HG03066 (cell line): ENCODE results near the gene HSPB2.
"Not testable (repeated sequence)": the region's sequence is repeated elsewhere in the genome, so short reads cannot be mapped to it uniquely, and the experiment has no call there.

Experiments used
- ATAC-seq: cut with Tn5 transposase; IDR thresholded peaks from one replicate; pipeline ENCODE4 v1.9.1; 2021; ENCODE audit warnings: low read depth; ENCODE audit not compliant: unreplicated experiment

Gene HSPB2

DNA sequence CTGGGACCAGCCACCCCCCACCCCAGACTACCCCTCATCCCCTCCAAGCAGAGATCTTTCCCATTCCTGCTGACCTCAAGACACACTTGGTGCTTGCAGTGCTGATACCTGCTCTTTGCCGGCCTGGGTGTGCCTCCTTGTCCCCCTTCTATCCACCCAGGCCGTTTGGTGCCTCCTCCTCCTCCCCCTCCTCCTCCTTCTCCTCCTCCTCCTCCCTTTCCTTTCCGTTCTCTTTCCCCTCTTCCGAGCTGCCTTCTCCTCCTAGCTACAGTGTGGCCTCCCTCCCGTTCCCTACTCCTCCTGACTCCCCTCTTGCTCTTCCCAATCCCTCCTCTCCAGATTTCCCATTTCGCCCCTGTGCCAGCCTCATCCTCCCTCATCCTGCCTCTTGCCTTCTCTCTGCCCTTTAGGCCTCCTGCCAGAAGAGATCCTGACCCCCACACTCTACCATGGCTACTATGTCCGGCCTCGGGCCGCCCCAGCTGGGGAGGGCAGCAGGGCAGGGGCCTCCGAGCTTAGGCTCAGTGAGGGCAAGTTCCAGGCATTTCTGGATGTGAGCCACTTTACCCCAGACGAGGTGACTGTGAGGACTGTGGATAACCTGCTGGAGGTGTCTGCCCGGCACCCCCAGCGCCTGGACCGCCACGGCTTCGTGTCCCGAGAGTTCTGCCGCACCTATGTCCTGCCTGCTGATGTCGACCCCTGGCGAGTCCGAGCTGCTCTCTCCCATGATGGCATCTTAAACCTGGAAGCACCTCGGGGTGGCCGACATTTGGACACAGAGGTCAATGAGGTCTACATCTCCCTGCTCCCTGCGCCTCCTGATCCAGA is 712 bp downstream of the HSPB2 start:
- ATAC-seq = no peak

DNA sequence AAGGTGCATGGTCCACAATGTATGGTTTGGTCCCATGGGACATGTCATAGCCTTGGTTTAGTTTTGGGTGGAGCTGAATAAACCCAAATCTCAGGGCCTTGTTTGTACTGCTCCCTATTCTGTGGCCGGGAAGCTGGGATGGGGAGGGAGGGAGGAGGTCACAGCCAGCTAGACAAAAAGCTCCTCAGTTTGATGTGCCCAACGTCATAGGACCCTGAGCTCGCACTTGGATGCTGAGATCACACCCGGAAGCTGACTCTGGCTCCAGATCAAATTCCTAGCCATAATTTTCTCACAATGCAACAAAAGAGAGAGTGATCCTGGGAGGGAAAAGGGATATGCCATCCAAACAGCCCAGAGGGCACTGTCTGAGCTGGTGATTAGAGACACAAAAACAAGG is 1.5 kb downstream of the HSPB2 start:
- ATAC-seq = no peak

DNA sequence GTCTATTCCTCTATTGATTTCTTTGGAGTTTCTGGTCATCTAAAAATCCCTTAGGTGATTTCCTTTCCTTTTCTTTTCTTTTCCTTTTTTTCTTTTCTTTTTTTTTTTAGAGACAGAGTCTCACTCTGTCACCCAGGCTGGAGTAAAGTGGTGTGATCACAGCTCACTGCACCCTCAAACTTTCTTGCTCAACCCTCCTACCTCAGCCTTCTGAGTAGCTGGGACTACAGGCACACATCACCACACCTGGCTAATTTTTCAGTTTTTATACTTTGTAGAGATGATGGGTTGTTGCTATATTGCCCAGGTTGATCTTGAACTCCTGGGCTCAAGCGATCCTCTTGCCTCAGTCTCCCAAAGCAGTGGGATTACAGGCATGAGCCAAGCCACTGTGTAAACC is 4.2 kb downstream of the HSPB2 start:
- ATAC-seq = no peak

DNA sequence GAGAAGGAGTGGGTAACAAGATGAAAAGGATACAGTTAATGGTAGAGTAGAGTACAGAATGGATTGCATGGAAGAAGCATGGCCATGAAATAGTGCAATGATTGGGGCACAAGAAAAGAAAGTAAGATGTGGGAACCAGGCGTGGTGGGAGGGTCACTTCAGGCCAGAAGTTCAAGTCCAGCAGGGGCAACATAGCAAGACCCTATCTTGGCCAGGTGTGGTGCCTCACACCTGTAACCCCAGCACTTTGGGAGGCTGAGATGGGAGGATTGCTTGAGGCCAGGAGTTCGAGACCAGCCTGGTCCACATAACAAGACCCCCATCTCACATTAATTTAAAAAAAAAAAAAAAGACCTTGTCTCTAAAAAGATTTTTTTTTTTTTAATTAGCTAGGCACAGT is 4.8 kb downstream of the HSPB2 start:
- ATAC-seq = no peak

DNA sequence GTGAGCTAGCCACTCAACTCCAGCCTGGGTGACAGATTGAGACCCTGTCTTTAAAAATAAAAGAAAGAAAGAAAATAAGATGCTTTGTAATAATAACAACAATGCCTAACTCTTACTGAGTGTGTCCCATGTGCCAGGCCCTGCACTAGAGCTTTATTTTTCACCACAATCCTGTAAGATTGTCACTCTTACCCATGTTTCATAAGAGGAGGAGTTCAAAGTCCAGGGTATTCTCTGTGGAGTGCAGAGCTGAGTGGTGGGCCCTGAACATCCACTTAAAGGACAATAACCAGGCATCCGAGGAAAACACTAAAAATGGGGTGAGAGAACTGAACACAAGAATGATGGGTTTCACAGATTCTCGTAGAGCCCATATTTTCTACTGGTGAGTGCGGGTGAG is 5.3 kb downstream of the HSPB2 start:
- ATAC-seq = no peak

DNA sequence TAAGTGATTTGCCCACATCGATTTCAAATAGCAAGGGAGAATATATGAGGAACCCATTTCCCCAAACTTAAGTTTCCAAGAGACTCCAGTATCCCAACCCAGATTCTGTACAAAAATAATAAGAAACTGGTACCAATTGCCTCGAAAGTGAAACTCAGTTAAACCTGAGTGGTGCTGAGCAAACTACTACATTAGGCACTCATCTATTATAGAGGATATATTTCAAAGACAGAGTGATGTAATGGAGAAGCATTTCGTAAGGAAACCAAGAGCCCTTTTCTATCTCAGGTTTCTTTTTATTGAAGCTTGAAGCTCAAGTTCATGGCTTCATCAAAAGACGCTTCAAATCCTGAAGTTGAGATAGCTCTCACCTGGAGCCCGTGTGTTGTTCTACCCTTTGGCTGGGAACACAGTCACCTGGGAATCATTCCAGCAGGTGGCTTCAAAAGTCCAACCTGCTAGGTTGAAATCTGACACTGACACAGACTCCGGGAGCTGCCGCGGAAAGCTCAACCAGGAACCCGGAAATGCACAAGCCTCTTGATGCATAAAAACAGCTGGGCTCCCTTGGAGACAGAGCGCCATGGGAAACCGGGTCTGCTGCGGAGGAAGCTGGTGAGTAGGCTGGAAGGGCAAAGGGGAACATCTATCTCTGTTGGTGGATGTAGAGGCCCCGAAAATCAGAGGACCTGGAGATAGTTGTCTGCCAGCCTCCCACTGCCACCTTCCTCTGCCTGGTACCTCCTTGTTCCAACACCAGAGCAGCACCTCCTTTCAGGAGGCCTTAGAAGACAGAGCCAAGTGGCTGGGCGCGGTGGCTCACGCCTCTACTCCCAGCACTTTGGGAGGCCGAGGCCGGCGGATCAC is 6.1 kb downstream of the HSPB2 start, which contains the start of gene C11orf52:
TSS of gene C11orf52 (plus strand) at position 524 of the 867 bp plus-strand sequence. CDS start at position 584, 60 bp downstream.
- ATAC-seq = no peak

DNA sequence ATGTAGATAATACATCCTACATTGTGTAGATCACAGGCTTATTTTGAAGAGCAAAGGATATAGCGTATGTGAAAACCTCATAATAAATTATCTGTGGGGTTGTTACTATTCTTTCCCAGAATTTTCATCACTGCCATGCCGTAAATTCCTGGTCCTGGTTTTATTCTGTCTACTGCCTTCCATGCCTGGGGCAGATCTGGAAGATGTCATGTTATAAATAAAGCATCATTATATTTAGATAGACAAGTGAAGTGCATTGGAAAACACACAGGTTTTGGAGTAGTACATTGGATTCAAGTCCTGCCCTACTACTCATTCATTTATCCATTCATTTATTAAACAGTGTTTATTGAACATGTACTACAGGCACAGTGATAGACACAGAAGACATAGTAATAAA is 8.4 kb downstream of the HSPB2 start:
- no peak for ATAC-seq

DNA sequence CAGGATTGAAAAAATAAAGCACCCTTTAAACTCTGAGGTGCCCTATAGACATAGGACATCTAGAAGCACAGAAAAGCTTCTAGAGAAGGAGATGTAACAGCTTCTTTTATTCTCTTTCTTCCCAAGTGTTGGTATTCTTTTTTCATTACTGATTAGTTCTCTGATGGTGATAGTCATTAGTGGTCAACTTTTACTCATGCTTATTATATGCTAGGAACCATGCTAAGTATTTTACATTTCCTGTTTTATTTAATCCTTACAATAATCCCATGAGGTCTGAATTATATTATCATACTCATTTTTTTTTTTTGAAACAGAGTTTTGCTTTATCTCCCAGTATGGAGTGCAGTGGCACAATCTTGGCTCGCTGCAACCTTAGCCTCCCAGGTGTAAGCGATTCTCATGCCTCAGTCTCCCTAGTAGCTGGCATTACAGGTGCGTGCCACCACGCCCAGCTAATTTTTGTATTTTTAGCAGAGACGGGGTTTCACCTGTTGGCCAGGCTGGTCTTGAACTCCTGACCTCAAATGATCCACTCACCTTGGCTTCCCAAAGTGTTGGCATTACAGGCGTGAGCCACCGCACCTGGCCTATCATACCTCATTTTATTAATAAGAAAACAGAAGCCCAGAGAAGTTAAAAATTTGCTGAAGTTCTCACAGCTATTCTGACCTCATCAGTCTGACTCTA is 9.2 kb downstream of the HSPB2 start:
- ATAC-seq = no peak

DNA sequence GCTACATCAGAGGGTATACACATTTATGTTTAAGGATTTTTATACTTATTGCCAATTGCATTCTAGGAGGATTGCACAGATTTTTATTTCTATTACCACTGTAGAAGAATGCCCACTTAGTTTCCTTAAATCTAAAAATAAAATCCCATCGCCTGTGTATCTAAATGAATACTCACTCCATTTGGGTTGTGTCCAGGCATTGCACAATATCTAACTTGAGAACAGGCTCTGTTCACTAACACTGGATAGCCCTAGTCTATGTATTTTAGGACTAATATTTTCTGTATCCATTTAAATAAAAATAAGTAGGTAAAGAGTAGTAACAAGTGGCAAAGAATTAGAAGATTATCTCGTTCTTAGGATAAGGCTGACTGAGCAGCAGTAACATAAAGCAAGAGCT is 10.3 kb downstream of the HSPB2 start:
- no peak for ATAC-seq

DNA sequence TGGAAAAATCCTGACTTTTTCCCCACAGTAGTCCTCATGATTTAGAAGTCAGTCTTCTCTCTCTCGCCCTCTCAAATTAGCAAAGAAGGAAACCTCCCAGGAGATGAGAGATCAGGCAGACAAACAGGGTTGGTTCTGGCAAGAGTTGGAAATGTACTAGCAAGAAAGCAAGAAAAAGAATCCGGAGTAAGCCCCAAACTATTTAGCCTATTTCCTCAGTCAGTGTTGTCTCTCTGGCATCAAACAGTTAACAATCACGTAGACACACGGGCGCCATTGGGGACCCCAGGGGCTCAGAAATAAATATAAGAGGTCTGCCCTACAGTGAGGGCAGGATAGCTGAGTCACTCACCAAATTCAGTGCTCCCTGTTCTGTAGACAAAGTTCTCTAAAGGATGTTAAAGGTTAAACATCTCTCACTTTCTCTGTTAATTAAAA is 10.8 kb downstream of the HSPB2 start:
- no peak for ATAC-seq

DNA sequence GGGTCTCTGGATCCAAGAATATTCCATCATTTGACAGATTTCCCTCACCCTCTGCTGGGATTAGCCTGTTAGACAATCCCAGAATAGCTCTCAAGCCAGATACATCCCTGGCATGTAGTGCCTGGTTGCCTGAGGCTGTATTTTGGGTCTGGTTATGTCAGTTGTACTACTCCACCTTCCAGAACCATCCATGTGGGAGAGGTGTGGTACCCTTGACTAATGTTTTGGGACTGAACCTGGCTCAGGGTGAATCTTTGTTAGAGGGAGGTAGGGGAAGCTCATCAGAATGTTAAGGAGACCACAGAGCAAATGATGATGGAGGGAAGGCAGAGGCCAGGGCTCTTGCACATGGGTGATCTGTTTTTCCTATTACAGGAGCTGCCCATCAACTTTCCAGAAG is 11.4 kb downstream of the HSPB2 start:
- ATAC-seq = no peak

DNA sequence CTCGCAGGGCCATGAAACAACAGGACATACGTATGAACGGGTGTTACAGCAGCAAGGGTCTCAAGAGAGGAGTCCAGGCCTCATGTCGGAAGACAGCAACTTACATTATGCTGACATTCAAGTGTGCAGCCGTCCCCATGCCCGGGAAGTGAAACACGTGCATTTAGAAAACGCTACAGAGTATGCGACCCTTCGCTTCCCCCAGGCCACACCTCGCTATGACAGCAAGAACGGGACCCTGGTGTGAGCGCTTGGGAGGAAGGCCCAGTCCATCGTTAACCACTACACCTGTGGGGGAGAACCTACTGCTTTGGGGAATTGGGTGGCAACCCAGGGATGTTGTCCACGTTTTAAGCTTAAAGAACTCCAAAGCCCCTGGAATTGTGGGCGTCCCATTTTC is 13.4 kb downstream of the HSPB2 start:
- ATAC-seq = no peak

DNA sequence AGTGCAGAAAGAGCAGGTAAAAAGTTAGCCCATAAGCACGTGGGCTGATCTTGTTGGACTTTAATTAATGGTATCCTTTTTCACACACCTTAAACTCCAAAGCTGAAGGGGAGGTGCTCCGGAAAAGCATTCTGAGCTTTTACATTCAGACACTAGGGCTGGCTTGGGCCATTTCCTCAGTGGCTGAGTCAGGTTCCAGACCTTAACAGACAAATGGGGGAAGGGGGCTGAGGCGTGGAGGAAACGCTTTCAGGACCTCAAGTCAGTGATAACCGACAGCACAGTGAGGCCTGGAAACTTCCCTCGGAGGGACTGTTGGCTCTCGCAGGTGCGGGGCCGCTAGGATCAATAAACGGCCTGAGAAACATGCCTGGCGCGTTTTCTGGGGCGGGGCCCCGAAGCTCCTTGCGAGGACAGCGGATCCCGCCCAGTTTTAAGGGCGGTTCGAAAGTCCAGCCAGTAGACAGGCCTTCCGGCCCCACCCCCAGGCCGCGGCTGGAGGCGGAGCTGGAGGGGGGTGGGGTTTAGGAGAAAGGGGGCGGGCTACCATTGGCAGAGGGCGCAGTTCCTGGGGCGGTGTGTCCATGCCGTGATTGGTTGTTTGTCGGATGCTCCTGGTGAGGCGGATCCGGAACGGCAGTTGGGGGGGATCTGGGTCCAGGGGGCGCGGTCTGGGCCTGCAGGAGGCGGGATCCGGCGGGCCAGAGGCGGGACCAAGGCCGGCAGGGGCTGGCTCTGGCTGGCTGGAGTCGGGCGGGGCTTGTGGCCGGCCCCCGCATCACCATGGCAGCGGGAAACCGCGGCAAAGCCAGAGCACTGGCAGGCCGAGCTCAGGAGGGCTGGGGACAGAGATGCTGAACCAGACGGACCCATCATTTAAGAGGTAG is 14.2 kb downstream of the HSPB2 start:
- peak; percentile 92 for ATAC-seq

DNA sequence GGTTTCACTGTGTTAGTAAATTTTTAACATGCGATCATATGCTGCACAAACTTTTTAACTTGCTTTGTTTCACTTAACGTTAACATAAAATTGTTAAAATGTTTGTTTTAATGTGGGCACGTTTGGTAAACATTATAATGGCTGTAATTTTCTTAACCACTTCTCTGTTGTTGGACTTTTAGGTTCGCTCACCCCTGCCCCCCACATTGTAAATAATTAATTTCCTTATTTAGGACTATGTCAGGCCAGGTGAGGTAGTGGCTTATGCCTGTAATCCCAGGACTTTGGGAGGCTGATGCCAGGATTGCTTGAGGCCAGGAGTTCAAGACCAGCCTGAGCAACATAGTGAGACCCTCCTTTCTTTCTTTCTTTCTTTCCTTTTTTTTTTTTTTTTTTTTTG is 17.9 kb downstream of the HSPB2 start:
- no peak for ATAC-seq

DNA sequence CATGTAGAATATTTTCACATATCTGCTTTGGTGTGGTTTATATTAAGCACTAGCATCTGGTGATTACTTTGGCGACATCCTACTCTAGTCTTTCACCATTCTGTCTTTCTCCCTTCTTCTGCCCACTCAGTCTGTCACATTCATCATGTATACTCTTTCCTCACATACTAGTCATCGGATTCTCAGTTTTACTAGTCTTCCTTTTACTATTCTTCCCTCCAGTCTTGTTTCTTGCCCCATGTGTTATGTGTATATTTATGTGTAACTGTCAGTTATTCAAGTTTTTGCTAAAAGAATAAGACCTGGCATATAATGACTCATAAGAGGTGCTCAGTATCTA is 20.0 kb downstream of the HSPB2 start:
- no peak for ATAC-seq

DNA sequence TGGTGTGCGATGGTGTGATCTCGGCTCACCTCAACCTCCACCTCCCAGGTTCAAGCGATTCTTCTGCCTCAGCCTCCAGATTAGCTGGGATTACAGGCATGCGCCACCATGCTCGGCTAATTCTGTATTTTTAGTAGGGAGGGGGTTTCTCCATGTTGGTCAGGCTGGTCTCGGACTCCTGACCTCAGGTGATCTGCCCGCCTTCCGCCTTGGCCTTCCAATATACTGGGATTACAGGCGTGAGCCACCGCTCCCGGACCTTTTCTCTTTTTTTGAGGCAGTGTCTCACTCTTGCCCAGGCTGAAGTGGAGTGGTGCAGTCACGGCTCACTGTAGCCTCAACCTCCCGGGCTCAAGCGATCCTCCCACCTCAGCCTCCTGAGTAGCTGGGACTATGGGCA is 20.6 kb downstream of the HSPB2 start:
- ATAC-seq = not testable (repeated sequence)

DNA sequence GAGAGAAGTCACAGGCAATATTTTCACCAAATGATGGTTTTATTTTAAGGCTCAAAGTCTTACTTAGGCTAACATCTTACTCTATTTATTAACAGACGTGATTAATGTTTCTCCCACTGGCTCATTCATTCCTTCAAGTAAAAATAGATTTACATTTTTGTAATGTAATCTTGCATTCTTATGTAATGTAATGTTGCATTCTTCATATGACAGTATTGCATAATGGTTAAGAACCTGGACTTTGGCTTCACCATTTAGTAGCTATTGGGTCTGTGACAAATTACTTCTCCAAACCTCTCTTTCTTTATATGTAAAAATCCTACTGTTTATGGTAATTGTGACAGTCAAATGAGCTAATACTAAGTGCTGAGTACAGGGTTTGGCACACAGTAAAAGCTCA is 21.3 kb downstream of the HSPB2 start:
- ATAC-seq = no peak

DNA sequence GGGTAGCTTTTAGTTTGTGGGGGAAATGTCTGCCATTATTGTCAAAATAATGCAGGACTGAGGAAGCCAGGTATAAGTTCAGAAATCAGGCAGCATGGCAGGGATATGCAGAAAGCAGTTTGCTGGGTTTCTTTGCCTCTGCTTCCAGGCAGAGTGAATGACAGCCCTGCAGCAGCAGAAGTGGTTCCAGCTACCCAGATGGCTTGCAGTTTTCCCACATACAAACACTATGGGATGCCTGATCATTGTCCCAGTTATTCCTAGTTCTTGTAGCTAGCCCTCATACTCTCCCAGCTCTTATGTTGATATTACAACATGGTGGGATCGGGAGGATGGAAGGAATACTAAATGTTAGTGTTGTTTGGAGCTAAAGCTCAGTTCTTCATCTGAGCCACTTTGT is 21.8 kb downstream of the HSPB2 start:
- ATAC-seq = no peak

DNA sequence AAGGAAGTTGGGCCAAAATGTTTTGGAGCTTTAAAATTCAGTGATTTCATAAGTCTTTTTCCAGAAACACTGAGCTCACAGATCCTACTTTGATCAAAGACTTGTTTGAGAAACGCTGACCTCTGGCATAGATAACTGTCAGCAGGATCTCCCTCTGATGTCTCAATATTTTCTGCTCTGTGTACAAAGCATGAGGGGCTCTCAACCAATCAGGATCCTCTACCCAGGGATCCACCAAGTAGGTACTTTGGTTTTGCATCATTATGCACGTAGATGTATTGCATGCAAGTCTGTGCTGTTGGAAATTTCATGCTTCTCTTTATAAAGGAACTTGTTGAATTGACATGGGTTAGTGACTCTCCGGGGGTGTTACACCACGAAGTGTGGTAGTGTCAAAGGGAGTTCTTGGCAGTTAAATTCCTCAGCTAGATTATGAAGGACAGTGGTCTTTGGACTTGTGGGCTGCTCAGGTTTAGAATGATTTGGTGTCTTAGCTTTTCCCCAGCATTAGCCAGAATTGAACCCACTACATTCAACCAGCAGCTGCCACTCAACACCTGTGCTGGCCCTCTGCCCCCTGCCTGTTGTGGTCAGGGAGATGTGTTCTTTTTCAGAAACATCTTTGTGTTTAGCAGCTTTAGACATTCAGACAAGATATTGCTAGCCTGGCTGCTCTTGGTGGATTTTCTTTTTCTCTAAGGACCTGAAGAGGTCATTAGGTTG is 22.9 kb downstream of the HSPB2 start:
- no peak for ATAC-seq
